Caco-2 (cell line): ENCODE results near the gene CRYM. TPM values are rescaled to one million over a fixed set of nuclear protein-coding genes. Genes with fewer than 3 reads are reported as not detected.
"Not testable (repeated sequence)": the region's sequence is repeated elsewhere in the genome, so short reads cannot be mapped to it uniquely, and the experiment has no call there.

ENCODE experiments used
- BruUV-seq: library from RNA; stranded (reverse); fragments of 400-500 nt; replicated peaks from 2 replicates; lab custom pipeline; 2021; lab: Mats Ljungman, UMichigan
- CTCF ChIA-PET: fragments of 300-600 bp; sonication (Branson Sonifier 250); formaldehyde crosslinking; loops from one replicate; lab custom pipeline; 2022; ENCODE audit warnings: antibody characterized with exemption; lab: Charles Lee
- POLR2A ChIA-PET: fragments of 300-600 bp; sonication (Branson Sonifier 250); formaldehyde crosslinking; loops from one replicate; lab custom pipeline; 2022; ENCODE audit warnings: antibody characterized with exemption; lab: Charles Lee
- DNase-seq, 2 experiments: peaks; one replicate each; pipeline versions ENCODE4 v3.0.0 to v3.0.0-alpha.2; 2020 to 2022
- H3K27me3 ChIP-seq: replicated peaks from 2 replicates; pipeline ENCODE4 v1.6.0; 2011; ENCODE audit warnings: low read length; ENCODE audit not compliant: control insufficient read depth, insufficient read depth
- H3K36me3 ChIP-seq: 2 replicates; pipeline ENCODE4 v1.5.1; 2011; ENCODE audit warnings: low read length; ENCODE audit not compliant: control insufficient read depth, insufficient read depth
- H3K4me1 ChIP-seq: fragments of 250-450 bp; sonication (Bioruptor Pico); 2 replicates; pipeline ENCODE4 v1.5.1; 2020; ENCODE audit warnings: mild to moderate bottlenecking
- H3K4me3 ChIP-seq: 2 replicates; pipeline ENCODE4 v1.5.1; 2011; ENCODE audit warnings: low read depth, mild to moderate bottlenecking, control low read depth, low read length
- H3K9me3 ChIP-seq: fragments of 250-450 bp; sonication (Bioruptor Pico); 2 replicates; pipeline ENCODE4 v1.5.1; 2020; ENCODE audit warnings: mild to moderate bottlenecking, moderate library complexity
- H3K27ac Mint-ChIP-seq: one replicate; pipeline ENCODE4 v1.8.0; 2022; ENCODE audit warnings: mixed read lengths; ENCODE audit not compliant: unreplicated experiment
- H3K27me3 Mint-ChIP-seq: one replicate; pipeline ENCODE4 v1.8.0; 2022; ENCODE audit warnings: mixed read lengths; ENCODE audit not compliant: insufficient read depth, unreplicated experiment
- H3K36me3 Mint-ChIP-seq: one replicate; pipeline ENCODE4 v1.8.0; 2022; ENCODE audit warnings: mild to moderate bottlenecking, mixed read lengths; ENCODE audit not compliant: insufficient read depth, unreplicated experiment
- H3K4me1 Mint-ChIP-seq: one replicate; pipeline ENCODE4 v1.8.0; 2022; ENCODE audit warnings: low read depth, mixed read lengths; ENCODE audit not compliant: unreplicated experiment
- H3K4me3 Mint-ChIP-seq: one replicate; pipeline ENCODE4 v1.8.0; 2022; ENCODE audit warnings: mild to moderate bottlenecking, moderate library complexity, mixed read lengths; ENCODE audit not compliant: unreplicated experiment
- H3K9me3 Mint-ChIP-seq: one replicate; pipeline ENCODE4 v1.8.0; 2022; ENCODE audit warnings: mixed read lengths; ENCODE audit not compliant: unreplicated experiment
- intact Hi-C: fragments of 100-400 bp; cut with micrococcal nuclease; formaldehyde crosslinking; loops from one replicate; pipeline ENCODE4 v1.10.0; 2022; ENCODE audit not compliant: unreplicated experiment
- total RNA-seq: library from RNA; stranded (reverse); gene quantifications from 2 replicates; pipeline ENCODE4 v1.2.3, GENCODE V29; 2022
- TF ChIP-seq, protein P1 (sequence below), 2 experiments: fragments of 200-600 bp in 1 of 2; IDR thresholded peaks; 1 replicate in 1 of 2; 2 replicates in 1 of 2; pipeline versions ENCODE4 v1.5.1 to v1.8.0; 2011 to 2022; ENCODE audit warnings: antibody characterized with exemption in 1 of 2, control low read depth in 1 of 2, inconsistent platforms in 1 of 2, low read depth in 1 of 2, low read length in 1 of 2, mild to moderate bottlenecking in 1 of 2, moderate library complexity in 1 of 2; ENCODE audit not compliant: insufficient read depth in 1 of 2, severe bottlenecking in 1 of 2, unreplicated experiment in 1 of 2

Gene CRYM
- total RNA-seq, 1 experiment from 2014 or later: not detected

DNA sequence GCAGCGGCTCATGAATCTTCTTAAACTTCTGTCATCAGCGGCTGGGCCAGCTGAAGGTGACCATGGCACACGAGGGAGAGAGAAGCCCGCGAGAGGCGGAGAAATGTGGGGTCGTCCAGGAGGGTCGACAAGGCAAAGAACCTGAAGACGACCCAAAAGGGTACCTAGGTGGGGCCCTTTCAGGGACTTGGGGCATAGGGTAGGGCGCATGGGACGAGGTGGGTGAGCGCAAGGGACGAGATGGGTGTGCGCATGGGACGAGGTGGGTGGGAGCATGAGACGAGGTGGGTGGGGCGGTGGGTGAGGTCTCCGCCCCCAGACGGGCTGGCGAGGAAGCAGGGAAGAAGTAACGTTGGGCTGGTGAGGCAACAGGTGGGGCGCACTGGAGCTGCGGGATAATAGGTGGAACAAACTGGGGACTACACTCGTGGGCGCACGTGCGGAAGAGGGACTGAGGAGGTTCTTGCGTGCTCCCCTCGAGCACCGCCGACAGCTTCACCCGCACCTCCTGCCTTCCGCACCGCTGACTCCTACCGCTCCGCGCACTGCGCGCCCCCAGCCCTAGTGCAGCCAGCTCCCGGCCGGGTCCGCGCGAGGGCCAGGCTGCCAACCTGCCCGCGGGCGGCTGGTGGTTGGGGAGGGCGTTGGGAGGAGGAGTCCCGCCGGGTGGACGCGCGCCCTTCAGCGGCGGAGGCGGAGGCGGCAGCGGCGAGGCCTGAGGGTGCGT is 23.2 kb upstream of the CRYM start:
- Histone ChIP-seq H3K36me3 (no peaks in the 10 kb centered on the region), H3K4me1 (peaks cover 12% of the 10 kb centered on the region), H3K9me3 (no peaks in the 10 kb centered on the region), H3K27me3 (no peaks in the 10 kb centered on the region), H3K4me3 (peak overlapping the region; percentile 65)
- Mint-ChIP-seq H3K27ac (peak overlapping the region; percentile 82), H3K4me1 (peaks cover 8% of the 10 kb centered on the region), H3K27me3 (no peaks in the 10 kb centered on the region), H3K9me3 (no peaks in the 10 kb centered on the region), H3K36me3 (peaks cover 6% of the 10 kb centered on the region), H3K4me3 (peak overlapping the region; percentile 97)
- intact Hi-C loops: loop anchor here (2.0 to 5.0 kb wide), 3 partner anchors 23 to 449 kb away; partner anchors contain the start of gene CRYM
- POLR2A ChIA-PET: interaction anchor here (0.7 to 1.0 kb wide), 2 partner anchors 132 to 143 kb away, joined by 3 to 4 read pairs; partner anchors contain the start of gene LDAF1
- TF ChIP-seq, protein P1, sequence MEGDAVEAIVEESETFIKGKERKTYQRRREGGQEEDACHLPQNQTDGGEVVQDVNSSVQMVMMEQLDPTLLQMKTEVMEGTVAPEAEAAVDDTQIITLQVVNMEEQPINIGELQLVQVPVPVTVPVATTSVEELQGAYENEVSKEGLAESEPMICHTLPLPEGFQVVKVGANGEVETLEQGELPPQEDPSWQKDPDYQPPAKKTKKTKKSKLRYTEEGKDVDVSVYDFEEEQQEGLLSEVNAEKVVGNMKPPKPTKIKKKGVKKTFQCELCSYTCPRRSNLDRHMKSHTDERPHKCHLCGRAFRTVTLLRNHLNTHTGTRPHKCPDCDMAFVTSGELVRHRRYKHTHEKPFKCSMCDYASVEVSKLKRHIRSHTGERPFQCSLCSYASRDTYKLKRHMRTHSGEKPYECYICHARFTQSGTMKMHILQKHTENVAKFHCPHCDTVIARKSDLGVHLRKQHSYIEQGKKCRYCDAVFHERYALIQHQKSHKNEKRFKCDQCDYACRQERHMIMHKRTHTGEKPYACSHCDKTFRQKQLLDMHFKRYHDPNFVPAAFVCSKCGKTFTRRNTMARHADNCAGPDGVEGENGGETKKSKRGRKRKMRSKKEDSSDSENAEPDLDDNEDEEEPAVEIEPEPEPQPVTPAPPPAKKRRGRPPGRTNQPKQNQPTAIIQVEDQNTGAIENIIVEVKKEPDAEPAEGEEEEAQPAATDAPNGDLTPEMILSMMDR (IDR thresholded peaks at IDR 0.05; ENCODE audit: insufficient read depth in 1 of 2, low read depth in 1 of 2, low read length in 1 of 2, severe bottlenecking in 1 of 2, unreplicated experiment in 1 of 2): peak in 1 of 2 experiments; percentile 28
- CTCF ChIA-PET: interaction anchor here (0.5 to 1.9 kb wide), 20 partner anchors 16 to 1395 kb away, joined by 3 to 60 read pairs (median 4); partner anchors contain the start of genes ANKS4B and LDAF1
- BruUV-seq: no TSS peak
- peak; percentile 80 to 81 for DNase-seq

GRCh38 chr16:21300309-21301167 is 22.4 kb upstream of the CRYM start:
- no peaks in the 10 kb centered on the region for H3K9me3 ChIP-seq
- peak overlapping the region; percentile 82 for H3K27ac Mint-ChIP-seq

GRCh38 chr16:21289789-21290188 is 11.7 kb upstream of the CRYM start:
- DNase-seq, H3K4me1 Mint-ChIP-seq, H3K4me3 ChIP-seq, H3K36me3 ChIP-seq, CTCF ChIA-PET, H3K4me3 Mint-ChIP-seq, H3K27me3 Mint-ChIP-seq, POLR2A ChIA-PET, H3K27ac Mint-ChIP-seq, BruUV-seq, intact Hi-C loops, H3K27me3 ChIP-seq, H3K9me3 Mint-ChIP-seq, H3K4me1 ChIP-seq, H3K36me3 Mint-ChIP-seq: not testable (repeated sequence)
- peaks cover 12% of the 10 kb centered on the region for H3K9me3 ChIP-seq

More at GRCh38 chr16:21300309-21301167, 22.4 kb upstream of the CRYM start:
- intact Hi-C loops: loop anchor here (1.0 to 5.0 kb wide), 5 partner anchors 22 to 448 kb away; partner anchors contain the start of gene CRYM
- no TSS peak for BruUV-seq
- no peaks in the 10 kb centered on the region for H3K27me3 Mint-ChIP-seq
- Histone ChIP-seq H3K27me3 (no peaks in the 10 kb centered on the region), H3K4me1 (peaks cover 12% of the 10 kb centered on the region), H3K36me3 (no peaks in the 10 kb centered on the region), H3K4me3 (peak overlapping the region; percentile 65)
- H3K36me3 Mint-ChIP-seq: peaks cover 6% of the 10 kb centered on the region
- peaks cover 8% of the 10 kb centered on the region for H3K4me1 Mint-ChIP-seq
- no peaks in the 10 kb centered on the region for H3K9me3 Mint-ChIP-seq
- ChIA-PET CTCF (interaction anchor here (0.5 to 1.9 kb wide), 21 partner anchors 15 to 1007 kb away, joined by 3 to 60 read pairs (median 4); partner anchors contain the start of genes ANKS4B and LDAF1), POLR2A (interaction anchor here (0.6 to 1.0 kb wide), 4 partner anchors 131 to 1864 kb away, joined by 3 to 6 read pairs (median 4); partner anchors contain the start of gene LDAF1)
- peak overlapping the region; percentile 97 for H3K4me3 Mint-ChIP-seq
- peak; percentile 92 to 95 for DNase-seq
- TF ChIP-seq, protein P1 (IDR thresholded peaks at IDR 0.05; ENCODE audit: insufficient read depth in 1 of 2, low read depth in 1 of 2, low read length in 1 of 2, severe bottlenecking in 1 of 2, unreplicated experiment in 1 of 2): peak; percentile 71 to 89
